Measurements from ENCODE around the gene IFI44.

The IFI44 gene, protein sequence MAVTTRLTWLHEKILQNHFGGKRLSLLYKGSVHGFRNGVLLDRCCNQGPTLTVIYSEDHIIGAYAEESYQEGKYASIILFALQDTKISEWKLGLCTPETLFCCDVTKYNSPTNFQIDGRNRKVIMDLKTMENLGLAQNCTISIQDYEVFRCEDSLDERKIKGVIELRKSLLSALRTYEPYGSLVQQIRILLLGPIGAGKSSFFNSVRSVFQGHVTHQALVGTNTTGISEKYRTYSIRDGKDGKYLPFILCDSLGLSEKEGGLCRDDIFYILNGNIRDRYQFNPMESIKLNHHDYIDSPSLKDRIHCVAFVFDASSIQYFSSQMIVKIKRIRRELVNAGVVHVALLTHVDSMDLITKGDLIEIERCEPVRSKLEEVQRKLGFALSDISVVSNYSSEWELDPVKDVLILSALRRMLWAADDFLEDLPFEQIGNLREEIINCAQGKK

DNA sequence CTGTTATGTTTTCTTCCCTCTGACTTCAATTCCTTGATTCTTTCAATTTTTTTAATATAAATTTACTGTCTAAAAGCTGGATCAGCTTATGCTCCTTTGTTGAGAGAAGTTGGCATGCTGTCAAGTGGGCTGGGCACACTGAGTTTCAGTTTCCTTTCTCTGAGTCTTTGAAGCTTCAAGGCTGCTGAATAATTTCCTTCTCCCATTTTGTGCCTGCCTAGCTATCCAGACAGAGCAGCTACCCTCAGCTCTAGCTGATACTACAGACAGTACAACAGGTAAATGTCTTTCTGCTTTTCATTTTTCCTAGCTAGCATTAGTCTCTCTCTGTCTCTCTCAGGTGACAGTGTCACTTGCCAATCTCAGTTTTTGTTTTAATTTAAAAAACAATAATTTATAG lies at the start of gene IFI44:
Gene IFI44, plus strand, starts transcription at position 204 of the 400 bp plus-strand sequence. CDS start 365 bp downstream, outside the sequence.
- peak; percentile 81 for DNase-seq

- DNase-seq: no peak
These were observed 48.6 kb upstream of the IFI44 start for GRCh38 chr1:78601068-78601467.

DNA sequence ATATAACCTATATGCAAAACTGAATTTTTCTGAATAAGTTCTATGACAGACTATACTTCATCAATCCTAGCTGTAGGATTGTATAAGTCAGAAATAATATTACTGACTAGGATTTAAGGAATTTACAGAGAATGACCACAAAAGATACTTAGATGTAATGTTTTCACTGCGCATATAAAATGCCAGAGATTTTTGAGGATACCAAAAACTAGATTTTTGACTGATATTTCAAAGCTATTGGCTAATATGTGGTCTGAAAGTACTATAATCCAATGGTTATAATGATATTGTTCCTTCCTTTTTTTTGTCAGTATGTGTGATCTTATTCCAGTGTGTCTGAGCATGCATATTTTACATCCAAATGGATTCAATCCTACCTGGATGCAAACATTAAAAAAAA lies 46.4 kb upstream of the IFI44 start:
- DNase-seq: no peak

- DNase-seq: no peak
These were observed 45.0 kb upstream of the IFI44 start for GRCh38 chr1:78604643-78605042.

DNA sequence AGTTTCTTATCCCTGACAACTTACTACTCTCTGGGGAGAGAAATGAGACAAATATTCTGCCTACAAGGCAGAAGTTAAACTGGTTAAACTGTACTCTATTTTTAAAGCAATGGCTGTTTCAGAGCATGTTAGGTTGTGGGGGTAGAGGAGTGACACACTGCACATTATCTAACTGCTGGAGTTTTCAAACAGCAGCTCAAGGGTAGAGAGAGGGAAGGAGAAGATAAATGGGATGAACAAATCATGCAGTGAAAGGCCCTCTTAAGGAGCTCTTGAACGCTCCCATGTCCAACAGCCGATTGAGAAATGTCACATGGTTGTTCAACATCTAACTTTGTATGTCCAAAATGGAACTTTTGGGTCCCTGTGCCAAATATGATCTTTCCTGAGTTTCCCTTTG lies 43.4 kb upstream of the IFI44 start:
- no peak for DNase-seq

- DNase-seq: no peak
These were observed 42.2 kb upstream of the IFI44 start for GRCh38 chr1:78607334-78607927.

DNA sequence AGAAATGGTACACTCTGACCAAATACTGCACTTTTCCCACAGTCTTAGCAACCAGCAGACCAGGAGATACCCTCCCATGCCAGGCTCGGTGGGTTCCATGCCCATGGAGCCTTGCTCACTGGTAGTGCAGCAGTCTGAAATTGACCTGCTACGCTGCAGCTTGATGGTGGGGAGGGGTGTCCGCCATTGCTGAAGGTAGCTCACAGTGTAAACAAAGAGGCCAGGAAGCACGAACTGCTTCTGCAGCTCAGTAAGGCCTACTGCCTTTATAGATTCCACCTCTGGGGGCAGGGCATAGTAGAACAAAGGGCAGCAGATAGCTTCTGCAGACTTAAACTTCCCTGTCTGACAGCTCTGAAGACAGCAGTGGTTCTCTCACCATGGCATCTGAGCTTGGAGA lies 41.7 kb upstream of the IFI44 start:
- no peak for DNase-seq

DNA sequence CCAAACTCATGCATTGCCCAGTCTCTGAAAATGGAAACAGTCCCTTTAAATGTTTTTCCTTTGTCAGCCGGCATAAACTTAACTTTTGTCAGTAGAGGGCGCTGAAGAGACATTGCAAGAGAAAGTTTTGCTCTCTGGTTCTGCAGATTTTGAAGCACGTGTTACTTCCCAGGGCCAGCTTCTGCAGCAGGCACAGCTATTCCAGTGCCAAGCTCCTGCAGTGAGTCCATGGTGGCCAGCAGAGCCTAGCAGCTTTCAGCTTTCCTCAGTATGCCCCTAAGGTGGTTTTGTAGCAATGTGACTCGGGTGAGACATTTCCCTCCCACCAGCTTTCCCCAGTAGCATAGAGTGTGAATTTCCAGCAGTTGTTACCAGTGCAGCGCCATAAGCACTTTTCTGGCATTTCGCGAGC lies 32.0 kb upstream of the IFI44 start:
- DNase-seq: peak; percentile 85

DNA sequence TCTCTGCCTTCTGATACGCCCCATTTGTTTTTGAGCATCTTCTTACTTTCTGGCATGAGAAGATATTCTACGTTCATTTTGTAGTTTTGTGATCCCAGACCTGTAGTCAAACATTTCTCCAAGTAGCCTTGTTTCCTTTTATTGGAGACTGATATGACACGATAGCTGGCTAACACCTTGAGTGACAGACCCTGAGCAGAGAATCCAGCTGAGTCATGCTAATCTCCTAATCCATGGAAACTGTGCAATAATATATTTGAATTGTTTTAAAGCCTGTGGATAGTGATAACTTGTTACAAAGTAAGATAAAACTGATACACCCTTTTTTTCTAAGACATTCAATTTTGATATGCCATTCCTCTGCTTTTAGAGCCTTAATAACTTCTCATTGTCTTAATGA lies 30.6 kb upstream of the IFI44 start:
- DNase-seq: no peak

DNA sequence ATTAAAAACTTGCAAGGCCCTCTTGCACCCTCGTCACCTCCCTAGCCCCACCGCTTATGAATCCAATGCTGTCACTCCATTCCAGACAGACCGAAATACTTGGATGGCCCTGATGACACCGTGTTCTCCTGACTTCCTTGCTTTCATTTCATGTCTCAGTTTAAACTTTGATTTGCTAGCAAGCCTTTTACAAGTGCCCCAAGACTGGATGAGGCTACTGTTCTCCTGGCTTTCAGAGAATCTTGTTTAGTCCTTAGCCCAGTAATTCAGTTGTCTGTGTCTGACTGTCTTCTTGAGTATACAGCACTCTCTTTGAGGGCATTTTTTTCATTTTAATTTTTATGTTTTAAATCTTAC lies 30.2 kb upstream of the IFI44 start:
- DNase-seq: no peak

DNA sequence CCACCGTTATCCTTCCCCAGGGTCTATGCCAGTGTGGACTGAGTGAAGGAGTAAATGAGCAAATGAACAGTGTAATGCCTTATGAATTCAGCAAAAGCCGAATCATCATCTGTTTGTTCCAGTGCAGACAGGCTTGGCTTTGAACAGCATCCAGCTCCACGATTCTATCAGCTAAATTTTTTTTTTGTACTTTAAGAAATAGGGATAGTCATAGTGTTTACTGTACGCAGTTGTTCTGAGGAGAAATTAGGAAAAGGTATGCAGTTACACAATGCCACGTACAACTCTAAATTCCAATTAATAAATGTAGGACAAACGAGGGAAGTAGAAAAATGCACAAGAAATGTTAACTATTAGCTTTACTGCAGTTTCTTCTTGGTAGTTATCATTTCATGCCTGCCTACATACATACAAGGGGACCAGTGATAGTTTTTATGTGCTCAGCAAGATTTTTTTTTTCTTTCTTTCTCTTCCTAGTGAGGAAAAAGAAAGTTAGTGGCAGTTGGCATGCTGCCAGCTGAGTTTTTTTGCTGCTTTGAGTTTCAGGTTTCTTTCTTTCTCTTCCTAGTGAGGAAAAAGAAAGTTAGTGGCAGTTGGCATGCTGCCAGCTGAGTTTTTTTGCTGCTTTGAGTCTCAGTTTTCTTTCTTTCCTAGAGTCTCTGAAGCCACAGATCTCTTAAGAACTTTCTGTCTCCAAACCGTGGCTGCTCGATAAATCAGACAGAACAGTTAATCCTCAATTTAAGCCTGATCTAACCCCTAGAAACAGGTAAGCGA lies 29.6 kb upstream of the IFI44 start, which contains the start of gene IFI44L:
Gene IFI44L, plus strand, starts transcription at position 646 of the 777 bp plus-strand sequence. CDS start 7,468 bp downstream, outside the sequence.
- peak; percentile 72 for DNase-seq

DNA sequence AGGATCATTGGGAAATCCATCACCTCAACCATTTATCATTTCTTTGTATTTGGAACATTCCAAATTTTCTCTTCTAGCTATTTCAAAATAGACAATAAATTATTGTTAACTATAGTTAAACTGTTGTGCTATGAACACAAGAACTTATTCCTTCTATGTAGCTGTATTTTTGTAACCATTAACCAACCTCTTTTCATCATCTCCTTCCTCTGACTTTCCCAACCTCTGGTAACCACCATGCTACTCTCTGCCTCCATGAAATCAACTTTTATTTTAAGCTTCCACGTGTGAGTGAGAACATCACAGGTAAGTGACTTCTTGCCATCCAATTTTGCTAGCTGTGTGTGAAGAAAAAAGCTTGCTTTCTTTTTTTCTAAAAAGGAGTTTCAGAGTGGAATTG lies 29.0 kb upstream of the IFI44 start:
- DNase-seq: no peak

DNA sequence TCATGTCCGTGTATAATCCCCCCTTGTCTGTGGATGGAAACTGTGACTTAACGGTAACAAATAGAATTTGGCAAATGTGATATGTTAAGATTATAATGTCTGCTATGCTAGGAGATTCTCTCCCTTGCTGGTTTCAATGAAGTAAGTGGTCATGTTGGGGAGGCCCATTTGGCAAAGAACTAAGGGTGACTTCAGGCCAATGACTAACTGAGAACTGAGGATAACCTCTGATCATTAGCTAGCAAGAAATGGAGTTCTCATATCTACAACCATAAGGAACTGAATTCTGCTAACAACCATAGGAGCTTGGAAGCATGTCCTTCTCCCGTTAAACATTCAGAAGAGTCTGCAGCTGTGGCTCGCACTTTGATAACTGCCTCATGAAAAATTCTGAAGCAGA lies 27.1 kb upstream of the IFI44 start:
- no peak for DNase-seq

DNA sequence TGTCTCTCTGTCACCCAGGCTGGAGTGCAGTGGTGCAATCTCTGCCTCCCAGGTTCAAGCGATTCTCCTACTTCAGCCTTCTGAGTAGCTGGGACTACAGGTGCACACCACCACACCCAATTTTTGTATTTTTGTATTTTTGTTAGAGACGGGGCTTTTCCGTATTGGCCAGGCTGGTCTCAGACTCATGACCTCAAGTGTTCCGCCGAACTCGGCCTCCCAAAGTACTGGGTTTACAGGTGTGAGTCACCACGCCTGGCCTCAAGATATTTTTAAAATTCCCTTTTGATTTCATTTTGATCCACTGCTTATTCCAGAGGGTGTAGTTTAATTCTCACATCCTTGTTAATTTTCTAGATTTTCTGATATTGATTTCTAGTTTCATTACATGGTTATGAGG lies 25.6 kb upstream of the IFI44 start:
- DNase-seq: no peak

- no peak for DNase-seq
These were observed 22.3 kb upstream of the IFI44 start for GRCh38 chr1:78627321-78627720.

- no peak for DNase-seq
These were observed 19.0 kb upstream of the IFI44 start for GRCh38 chr1:78630600-78630999.

- no peak for DNase-seq
These were observed 16.4 kb upstream of the IFI44 start for GRCh38 chr1:78633209-78633608.

- DNase-seq: no peak
These were observed 9.2 kb upstream of the IFI44 start for GRCh38 chr1:78640462-78640861.

GRCh38 chr1:78641558-78641957 lies 8.1 kb upstream of the IFI44 start:
- DNase-seq: no peak

GRCh38 chr1:78645723-78646122 lies 3.9 kb upstream of the IFI44 start:
- DNase-seq: peak; percentile 45

GRCh38 chr1:78647238-78647637 lies 2.4 kb upstream of the IFI44 start:
- DNase-seq: no peak

DNA sequence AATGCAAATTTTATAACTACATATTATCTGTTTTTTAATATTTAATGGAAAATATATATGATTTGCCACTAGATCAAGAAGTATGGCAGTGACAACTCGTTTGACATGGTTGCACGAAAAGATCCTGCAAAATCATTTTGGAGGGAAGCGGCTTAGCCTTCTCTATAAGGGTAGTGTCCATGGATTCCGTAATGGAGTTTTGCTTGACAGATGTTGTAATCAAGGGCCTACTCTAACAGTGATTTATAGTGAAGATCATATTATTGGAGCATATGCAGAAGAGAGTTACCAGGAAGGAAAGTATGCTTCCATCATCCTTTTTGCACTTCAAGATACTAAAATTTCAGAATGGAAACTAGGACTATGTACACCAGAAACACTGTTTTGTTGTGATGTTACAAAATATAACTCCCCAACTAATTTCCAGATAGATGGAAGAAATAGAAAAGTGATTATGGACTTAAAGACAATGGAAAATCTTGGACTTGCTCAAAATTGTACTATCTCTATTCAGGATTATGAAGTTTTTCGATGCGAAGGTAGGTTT lies 556 bp downstream of the IFI44 start:
- peak; percentile 6 for DNase-seq

GRCh38 chr1:78651241-78651640 lies 1.6 kb downstream of the IFI44 start:
- peak; percentile 43 for DNase-seq
